HTERT RPE-1 (cell line): ENCODE results near the gene NHLH2.

Experiments used
- in situ Hi-C: fragments of 300-500 bp; cut with MboI; formaldehyde crosslinking; loops from 4 replicates; pipeline ENCODE4 v1.14.3; 2020; ENCODE audit warnings: low sequenced_read_pairs

NHLH2 gene

DNA sequence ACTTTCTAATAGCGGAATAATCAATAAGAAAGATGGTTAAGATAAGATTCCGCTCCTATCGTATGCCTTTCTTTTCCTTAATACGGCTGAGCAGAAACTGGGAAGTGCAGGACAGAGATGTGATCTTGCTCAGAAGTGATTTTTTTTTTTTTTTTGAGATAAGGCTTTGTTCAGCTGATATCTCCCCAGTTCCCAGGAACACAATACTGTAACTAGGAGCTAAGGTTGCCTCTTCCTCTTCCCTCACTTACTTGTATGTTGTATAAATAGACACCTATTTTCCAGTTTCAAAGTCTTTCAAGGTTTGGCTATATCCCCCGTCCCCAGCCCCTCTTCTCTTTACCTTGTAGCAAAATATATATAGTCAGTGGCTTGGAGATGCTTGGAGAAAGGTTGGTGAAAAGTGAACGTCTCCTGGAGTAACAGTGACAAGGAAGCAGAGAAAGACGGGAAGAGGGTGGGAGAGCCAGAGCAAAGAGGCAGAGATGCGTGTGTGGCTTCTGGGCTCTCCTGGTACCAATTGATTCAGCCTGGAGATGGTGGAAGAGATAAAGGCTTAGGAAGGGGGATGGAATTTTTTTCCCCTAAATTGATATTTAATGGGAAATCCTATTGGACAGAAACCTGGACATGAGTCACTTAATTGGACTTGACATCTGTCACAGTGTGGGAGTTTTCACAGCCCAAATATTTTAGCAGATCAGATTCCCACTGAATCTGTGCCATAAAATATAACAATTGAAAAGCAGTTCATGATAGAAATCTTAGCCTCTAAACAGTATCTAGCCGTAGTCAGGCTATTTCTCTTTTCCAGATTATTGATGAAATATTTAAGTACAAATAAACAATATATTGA lies at the start of gene NHLH2:
Gene NHLH2, minus strand, starts transcription at position 522 of the 856 bp plus-strand sequence. CDS start 2,754 bp downstream, outside the sequence.
- in situ Hi-C loops, result no loop called here

DNA sequence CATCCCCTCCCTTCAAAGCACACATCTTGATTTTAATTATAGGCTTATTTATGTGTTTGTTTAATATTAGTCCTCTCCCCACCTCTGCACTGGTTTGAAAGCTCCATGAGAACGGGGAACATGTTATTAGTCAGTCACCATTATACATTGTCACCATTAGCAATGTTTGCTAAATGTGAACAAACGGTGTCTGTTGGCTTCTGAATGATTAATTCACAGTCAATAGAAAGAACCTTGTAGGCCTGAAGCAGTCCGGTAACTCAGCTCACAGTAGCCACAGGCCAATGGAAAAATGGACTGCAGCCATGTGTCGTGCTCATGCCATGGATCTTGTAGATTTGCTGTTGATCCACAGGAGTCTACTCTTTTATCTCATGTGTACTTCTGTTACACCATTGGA lies 49.7 kb upstream of the NHLH2 start:
- in situ Hi-C loops, result no loop called here

DNA sequence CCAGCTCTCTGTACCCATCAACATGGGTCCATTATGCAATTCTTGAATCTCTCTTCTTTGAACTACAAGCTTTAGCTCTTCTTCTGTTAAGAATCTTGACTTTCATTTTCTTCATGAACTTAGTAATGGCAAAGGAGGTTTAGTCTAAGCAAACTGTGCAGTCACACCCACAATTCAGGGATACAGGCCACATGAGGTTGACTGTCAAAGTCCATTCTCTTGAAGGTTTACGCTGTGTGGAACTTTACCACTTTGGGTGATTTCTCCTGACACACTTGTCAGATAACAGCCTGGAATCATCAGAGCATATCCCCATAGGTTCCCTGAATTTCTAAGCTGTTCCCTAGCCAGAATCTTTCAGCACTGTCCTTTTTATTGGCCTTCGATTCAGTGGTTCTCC lies 48.0 kb upstream of the NHLH2 start:
- in situ Hi-C loops, result no loop called here

- in situ Hi-C loops, result no loop called here
These were observed 42.3 kb upstream of the NHLH2 start for GRCh38 chr1:115882913-115883902.

DNA sequence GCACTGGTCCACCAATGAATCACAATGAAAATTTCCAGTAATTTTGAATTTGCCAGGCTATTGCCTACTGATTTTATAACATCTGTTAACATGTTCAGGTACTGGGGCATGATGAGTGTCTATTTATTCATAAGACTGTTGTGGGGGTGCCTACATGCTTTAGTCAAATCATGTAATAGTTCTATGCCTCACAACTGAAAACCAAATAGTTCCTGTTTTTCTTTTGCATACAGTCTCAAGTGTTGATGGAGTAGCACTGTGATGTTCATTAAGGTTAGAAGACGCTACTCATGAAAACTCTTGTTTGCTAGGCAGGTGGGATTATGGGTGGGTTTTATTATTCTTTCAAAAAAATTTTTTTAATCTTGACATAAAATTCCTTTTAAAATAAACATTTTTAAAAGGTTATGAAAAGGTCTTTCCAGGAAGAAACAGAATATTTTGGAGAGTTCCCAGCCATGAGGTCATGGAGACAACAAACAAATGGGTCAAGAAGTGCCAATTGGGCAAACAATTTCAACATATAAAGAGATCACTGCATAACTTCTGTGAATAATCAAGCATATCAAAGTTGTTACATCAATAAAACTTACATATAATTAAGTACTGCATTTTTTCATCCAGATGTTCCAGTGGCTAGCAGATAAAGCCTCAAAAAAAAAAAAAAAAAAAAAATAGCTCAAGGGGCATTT lies 40.2 kb upstream of the NHLH2 start:
- in situ Hi-C loops, result no loop called here

DNA sequence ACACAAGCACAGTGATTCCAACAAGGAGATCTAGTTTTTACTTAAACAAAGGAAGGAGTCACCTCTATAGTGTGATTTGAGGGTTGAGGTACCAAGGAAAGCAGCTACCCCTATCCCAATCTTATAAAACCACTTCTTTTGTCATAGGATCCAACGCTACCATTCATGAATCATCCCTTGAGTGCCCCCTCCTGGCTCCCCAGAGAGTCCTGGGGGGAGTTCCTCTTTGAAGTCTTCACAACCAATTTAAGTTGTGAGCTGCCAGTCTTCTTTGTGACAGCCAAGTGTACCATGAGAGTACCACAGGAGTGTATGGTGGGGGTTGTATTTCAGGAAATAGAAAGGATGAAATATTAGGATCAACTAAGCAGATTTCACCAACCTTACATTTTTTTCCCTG lies 39.1 kb upstream of the NHLH2 start:
- in situ Hi-C loops, result no loop called here

DNA sequence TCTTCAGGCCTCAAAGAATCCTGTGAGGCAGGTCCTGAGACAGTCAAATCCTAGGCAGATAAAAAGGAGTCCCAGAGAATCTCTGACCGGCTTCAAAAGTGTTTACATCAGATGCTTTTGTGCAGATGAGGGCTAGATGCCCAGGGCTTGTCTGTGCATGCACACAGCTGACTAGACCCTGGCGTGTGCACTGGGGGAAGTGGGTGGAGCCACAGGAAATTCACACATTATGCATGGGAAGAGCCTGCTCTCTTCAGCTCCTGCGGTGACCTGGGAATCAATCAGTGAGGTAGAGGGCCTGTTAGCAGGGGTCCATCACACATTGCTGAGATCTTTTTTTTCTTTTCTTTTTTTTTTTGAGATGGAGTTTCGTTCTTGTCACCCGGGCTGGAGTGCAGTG lies 36.6 kb upstream of the NHLH2 start:
- in situ Hi-C loops, result no loop called here

DNA sequence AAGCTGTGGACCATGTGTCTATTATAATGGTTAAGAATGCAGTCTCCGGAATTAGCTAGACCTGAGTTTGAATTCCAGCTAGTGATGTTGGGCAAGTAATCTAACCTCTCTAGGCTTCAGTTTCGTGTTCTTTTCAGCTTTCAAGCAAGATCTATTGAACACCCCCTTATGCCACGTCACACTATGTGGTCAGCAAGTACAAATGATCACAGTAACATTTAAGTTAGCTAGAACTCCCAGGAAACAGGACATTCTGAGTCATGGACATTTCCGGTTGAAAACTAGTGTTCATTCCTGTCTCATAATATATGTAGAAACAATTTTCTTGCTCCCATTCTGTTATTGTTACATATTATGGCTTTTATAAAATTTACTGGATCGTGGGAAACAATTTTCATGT lies 34.0 kb upstream of the NHLH2 start:
- in situ Hi-C loops, result no loop called here

- in situ Hi-C loops, result no loop called here
These were observed 33.6 kb upstream of the NHLH2 start for GRCh38 chr1:115874497-115874896.

GRCh38 chr1:115873184-115873583 lies 32.3 kb upstream of the NHLH2 start:
- in situ Hi-C loops, result no loop called here

DNA sequence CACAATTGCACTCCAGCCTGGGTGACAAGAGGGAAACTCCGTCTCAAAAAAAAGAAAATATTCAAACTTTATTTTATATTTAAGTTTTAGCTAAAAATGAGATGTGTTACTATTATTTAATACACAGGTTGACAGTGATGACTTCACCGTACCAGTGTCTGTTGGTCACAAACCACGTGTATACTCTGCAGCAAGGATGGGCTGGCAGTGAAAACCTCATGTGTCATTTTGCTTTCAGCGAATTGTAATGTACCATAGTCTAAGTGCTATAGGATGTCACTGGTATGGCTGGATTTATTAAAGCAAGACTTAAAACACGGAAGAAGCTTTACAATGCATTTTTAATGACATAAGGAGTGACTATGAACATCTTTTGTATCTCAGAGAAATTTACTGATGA lies 28.1 kb upstream of the NHLH2 start:
- in situ Hi-C loops, result no loop called here

DNA sequence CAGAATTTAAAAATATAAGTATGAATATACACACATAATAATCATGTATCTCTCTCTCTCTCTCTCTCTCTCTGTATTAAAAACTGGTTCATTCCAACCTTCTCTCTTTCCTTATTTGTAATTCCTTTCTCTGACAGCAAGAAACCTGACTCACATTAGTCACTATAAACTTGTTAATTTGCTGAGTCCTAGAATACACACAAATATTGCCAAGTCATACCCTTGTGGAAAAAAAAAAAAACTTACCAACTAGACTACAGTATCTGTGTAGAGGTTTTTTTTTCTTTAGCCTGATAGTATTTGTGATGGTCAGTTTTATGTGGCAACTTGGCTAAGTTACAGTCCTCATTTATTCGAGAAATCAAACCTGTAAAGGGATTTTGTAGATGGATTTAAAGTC lies 26.3 kb upstream of the NHLH2 start:
- in situ Hi-C loops, result no loop called here

DNA sequence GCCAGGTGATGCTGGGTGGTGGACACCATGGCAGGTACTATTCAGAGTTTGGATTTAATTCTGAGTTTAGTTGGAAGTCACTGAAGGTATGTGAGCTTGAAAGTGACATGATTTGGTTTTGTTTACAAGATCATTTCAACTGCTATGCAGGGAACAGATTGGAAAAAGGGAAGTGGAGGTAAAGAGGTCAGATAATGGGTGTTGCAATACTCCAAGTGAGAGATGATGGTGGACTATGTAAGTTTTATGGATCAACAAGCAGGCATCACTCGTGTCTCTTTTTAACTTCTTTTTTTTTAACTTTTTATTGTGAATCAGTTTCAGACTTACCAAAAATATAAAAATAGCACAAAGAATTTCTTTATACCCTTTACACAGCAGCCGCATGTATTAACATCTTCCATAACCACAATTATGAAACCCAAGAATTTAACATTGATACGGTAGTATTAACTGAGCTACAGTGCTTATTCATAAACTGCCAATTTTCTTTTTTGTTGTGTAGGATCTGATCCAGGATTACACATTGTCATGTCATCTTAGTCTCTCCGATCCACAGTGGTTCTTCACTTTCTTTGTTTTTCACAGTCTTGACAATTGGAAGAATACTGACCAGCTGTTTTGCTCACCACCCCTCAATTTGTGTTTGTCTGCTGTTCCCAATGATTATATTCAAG lies 24.9 kb upstream of the NHLH2 start:
- in situ Hi-C loops, result no loop called here

- in situ Hi-C loops, result no loop called here
These were observed 21.5 kb upstream of the NHLH2 start for GRCh38 chr1:115862403-115862802.

GRCh38 chr1:115854005-115854404 lies 13.1 kb upstream of the NHLH2 start:
- in situ Hi-C loops, result no loop called here

DNA sequence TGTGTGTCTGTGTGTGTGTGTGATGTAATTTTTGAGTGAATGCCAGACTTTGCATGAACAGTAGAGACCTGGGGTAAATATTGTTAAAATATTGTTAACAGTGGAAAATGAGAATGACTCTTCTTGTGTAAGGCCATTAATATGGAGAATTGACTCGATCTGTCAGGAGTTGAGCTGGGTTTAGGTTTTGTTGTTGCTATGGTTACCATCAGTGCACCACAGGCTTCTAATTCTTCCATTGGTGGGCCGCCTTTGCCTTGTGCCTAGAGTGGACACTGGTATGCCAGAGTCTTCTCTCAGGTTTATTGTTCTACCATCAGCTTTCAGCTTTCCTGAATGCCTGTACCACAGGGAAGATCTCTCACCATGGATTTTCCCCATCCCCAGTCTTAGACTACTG lies 10.0 kb upstream of the NHLH2 start:
- in situ Hi-C loops, result no loop called here

DNA sequence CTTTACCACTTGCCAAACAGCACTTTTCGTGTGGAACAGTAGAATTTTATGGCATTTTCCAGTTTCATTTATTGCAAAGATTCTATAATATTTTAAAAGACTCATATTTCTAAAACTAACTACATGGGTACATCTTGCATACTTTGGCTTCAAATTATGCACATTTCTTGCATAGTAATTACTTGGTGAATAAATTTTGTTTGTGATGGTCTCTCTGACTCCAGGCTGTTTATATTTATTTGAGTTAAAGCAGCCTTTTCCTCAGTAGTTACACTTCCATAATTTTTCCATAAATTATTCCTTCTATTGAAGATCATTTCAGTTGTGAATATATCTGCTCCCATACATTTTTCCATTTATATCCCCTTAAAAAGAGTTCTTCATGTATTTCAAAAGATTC lies 6.9 kb upstream of the NHLH2 start:
- in situ Hi-C loops, result no loop called here

DNA sequence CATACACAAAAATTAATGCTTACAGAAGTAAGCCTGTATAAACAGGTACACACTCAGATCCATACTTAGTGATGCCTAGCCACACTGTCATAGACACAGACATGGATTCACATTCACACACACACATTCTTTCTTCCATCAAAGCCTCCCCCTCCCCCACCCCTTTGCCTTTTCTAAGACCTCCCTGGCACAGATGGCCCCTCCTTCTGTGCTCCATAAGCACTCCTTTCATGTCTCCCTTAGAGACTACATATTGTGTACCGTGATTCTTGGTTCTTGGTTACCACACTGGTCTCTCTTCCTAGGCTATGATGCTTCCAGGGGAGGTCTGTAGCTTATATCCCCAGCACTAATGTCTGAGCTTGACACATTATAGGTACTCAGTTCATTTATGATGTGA lies 2.0 kb upstream of the NHLH2 start:
- in situ Hi-C loops, result no loop called here

DNA sequence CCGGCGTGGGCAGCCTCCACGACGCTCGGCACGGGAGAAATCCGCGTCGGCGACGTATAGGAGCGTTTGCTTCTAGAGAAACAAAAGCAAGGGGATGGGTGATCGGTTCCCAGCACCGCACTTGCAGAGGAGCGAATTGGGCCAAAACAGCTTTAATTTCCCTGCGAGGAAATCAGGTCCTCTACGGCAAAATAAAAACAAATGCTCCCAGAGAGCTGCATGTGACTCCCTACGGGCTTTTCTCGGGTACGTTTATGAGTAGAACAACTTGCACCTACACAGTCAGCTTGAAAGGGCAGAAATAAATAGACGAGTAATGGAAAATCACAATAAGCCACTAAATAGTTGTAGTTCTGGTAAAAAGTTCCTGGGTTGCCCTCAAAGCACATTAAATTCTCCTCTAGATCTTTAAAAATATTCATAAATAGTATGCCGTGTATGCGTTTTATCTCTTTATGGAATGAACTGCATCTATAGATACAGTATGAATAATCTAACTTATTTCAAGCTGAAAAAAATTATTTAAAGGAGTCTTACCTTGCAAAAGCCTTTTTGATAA lies 1.2 kb downstream of the NHLH2 start:
- in situ Hi-C loops, result no loop called here

- in situ Hi-C loops, result no loop called here
These were observed 1.8 kb downstream of the NHLH2 start for GRCh38 chr1:115839029-115839678.
